GM19372 (cell line): ENCODE data around the gene BTBD9.
"Not testable (repeated sequence)": the region's sequence is repeated elsewhere in the genome, so short reads cannot be mapped to it uniquely, and the experiment has no call there.

Experiments
- ATAC-seq: cut with Tn5 transposase; IDR thresholded peaks from one replicate; pipeline ENCODE4 v1.9.1; 2021; ENCODE audit warnings: mild to moderate bottlenecking, low read depth, moderate library complexity; ENCODE audit not compliant: unreplicated experiment

Gene BTBD9

GRCh38 chr6:38354905-38355304, 284.8 kb downstream of the BTBD9 start:
- no peak for ATAC-seq

GRCh38 chr6:38354037-38354381, 285.7 kb downstream of the BTBD9 start:
- no peak for ATAC-seq

GRCh38 chr6:38353310-38354036, 286.3 kb downstream of the BTBD9 start:
- ATAC-seq = no peak

- ATAC-seq = no peak
Measured at GRCh38 chr6:38352636-38353035, 287.1 kb downstream of the BTBD9 start.

GRCh38 chr6:38350942-38351341, 288.8 kb downstream of the BTBD9 start:
- ATAC-seq = no peak

- no peak for ATAC-seq
Measured at GRCh38 chr6:38350220-38350619, 289.5 kb downstream of the BTBD9 start.

GRCh38 chr6:38349795-38350194, 289.9 kb downstream of the BTBD9 start:
- ATAC-seq = no peak

- no peak for ATAC-seq
Measured at GRCh38 chr6:38349221-38349620, 290.5 kb downstream of the BTBD9 start.

- no peak for ATAC-seq
Measured at GRCh38 chr6:38348371-38348770, 291.4 kb downstream of the BTBD9 start.

- ATAC-seq = not testable (repeated sequence)
Measured at GRCh38 chr6:38347829-38348228, 291.9 kb downstream of the BTBD9 start.

- no peak for ATAC-seq
Measured at GRCh38 chr6:38346291-38347079, 293.2 kb downstream of the BTBD9 start.

- ATAC-seq = no peak
Measured at GRCh38 chr6:38345586-38345985, 294.1 kb downstream of the BTBD9 start.

- no peak for ATAC-seq
Measured at GRCh38 chr6:38341496-38341895, 298.2 kb downstream of the BTBD9 start.

GRCh38 chr6:38339914-38340313, 299.8 kb downstream of the BTBD9 start:
- no peak for ATAC-seq

- no peak for ATAC-seq
Measured at GRCh38 chr6:38337819-38338465, 301.8 kb downstream of the BTBD9 start.

GRCh38 chr6:38336922-38337321, 302.8 kb downstream of the BTBD9 start:
- no peak for ATAC-seq

GRCh38 chr6:38326837-38327236, 312.9 kb downstream of the BTBD9 start:
- ATAC-seq = no peak

GRCh38 chr6:38323216-38323615, 316.5 kb downstream of the BTBD9 start:
- ATAC-seq = no peak

GRCh38 chr6:38322138-38322537, 317.6 kb downstream of the BTBD9 start:
- ATAC-seq = no peak

- no peak for ATAC-seq
Measured at GRCh38 chr6:38320843-38321242, 318.9 kb downstream of the BTBD9 start.

GRCh38 chr6:38320358-38320757, 319.4 kb downstream of the BTBD9 start:
- ATAC-seq = no peak
